HG03139 (cell line): Measurements from ENCODE around the gene GPAM.
A peak's percentile ranks its signal among the peaks of the same experiment; 100 is the strongest.
"Not testable (repeated sequence)": the region's sequence is repeated elsewhere in the genome, so short reads cannot be mapped to it uniquely, and the experiment has no call there.

ENCODE experiments used
- ATAC-seq: cut with Tn5 transposase; IDR thresholded peaks from one replicate; pipeline ENCODE4 v1.9.1; 2021; ENCODE audit not compliant: unreplicated experiment

The GPAM gene

GRCh38 chr10:112216966-112217365 is 33.4 kb upstream of the GPAM start:
- no peak for ATAC-seq

GRCh38 chr10:112216151-112216550 is 32.6 kb upstream of the GPAM start:
- no peak for ATAC-seq

GRCh38 chr10:112215342-112215774 is 31.8 kb upstream of the GPAM start:
- ATAC-seq, result no peak

- ATAC-seq, result no peak
Observed at GRCh38 chr10:112214298-112214926, 30.8 kb upstream of the GPAM start.

- no peak for ATAC-seq
Observed at GRCh38 chr10:112213836-112214235, 30.3 kb upstream of the GPAM start.

GRCh38 chr10:112213098-112213823 is 29.7 kb upstream of the GPAM start:
- ATAC-seq, result no peak

- ATAC-seq, result no peak
Observed at GRCh38 chr10:112210666-112211065, 27.1 kb upstream of the GPAM start.

GRCh38 chr10:112209684-112210131 is 26.1 kb upstream of the GPAM start:
- no peak for ATAC-seq

GRCh38 chr10:112208997-112209396 is 25.4 kb upstream of the GPAM start:
- no peak for ATAC-seq

- ATAC-seq, result no peak
Observed at GRCh38 chr10:112208292-112208691, 24.7 kb upstream of the GPAM start.

- peak; percentile 61 for ATAC-seq
Observed at GRCh38 chr10:112203328-112204076, 19.9 kb upstream of the GPAM start.

GRCh38 chr10:112202561-112203241 is 19.1 kb upstream of the GPAM start:
- ATAC-seq, result peak; percentile 78

- ATAC-seq, result no peak
Observed at GRCh38 chr10:112202076-112202475, 18.5 kb upstream of the GPAM start.

- ATAC-seq, result no peak
Observed at GRCh38 chr10:112201334-112201733, 17.8 kb upstream of the GPAM start.

- not testable (repeated sequence) for ATAC-seq
Observed at GRCh38 chr10:112200259-112200658, 16.7 kb upstream of the GPAM start.

GRCh38 chr10:112197662-112198061 is 14.1 kb upstream of the GPAM start:
- ATAC-seq, result not testable (repeated sequence)

- no peak for ATAC-seq
Observed at GRCh38 chr10:112195224-112195623, 11.7 kb upstream of the GPAM start.

GRCh38 chr10:112191791-112192190 is 8.2 kb upstream of the GPAM start:
- ATAC-seq, result no peak

- no peak for ATAC-seq
Observed at GRCh38 chr10:112191041-112191590, 7.6 kb upstream of the GPAM start.

- no peak for ATAC-seq
Observed at GRCh38 chr10:112189465-112189864, 5.9 kb upstream of the GPAM start.

- ATAC-seq, result no peak
Observed at GRCh38 chr10:112187527-112187926, 4.0 kb upstream of the GPAM start.
